ENCODE measurements around the gene CCDC158. TPM values are rescaled to one million over a fixed set of nuclear protein-coding genes. Genes with fewer than 3 reads are reported as not detected.

The CCDC158 gene
- total and polyA plus RNA-seq, 4 donors, result 0.63 to 1.9 (median 1.4) TPM

DNA sequence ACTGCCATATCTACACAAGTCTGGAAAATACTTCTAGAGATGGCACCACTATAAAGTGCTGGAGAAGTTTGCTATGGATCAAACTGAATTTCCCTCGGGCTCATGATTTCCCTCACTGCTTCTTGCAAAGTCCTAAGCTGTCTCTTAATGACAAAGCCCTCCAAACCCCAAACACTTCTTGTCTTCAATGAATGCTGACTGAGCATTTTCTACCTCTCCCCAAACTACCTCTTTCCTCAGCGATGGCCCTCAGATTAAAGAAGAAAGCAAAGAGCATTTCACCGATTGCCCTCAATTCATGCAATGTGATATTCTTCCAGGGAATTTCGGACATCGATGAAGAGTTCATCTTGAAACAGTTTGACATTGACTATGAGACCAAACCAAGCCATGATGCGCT, 149.7 kb downstream of the CCDC158 start:
- no peak overlapping the region for H3K4me3 ChIP-seq (ENCODE audit: low read length in 2 of 2)
- 92 to 93% methylated on average over 6 of the region's 6 CpGs for WGBS, 2 donors
- no peaks in the 10 kb centered on the region for H3K36me3 ChIP-seq (ENCODE audit: control insufficient read depth in 1 of 2, insufficient read depth in 2 of 2, low read length in 1 of 2)
- H3K9me3 ChIP-seq (ENCODE audit: control insufficient read depth, low read length), result no peaks in the 10 kb centered on the region
- intact Hi-C loops (cut with DNase I), result no loop called here
- no peak overlapping the region for H3K27ac ChIP-seq (ENCODE audit: low read depth in 1 of 2, low read length in 2 of 2)
- H3K4me1 ChIP-seq (ENCODE audit: control insufficient read depth in 1 of 2, insufficient read depth in 2 of 2, low read length in 2 of 2), result no peaks in the 10 kb centered on the region
- DNase-seq (no peak), ATAC-seq (ENCODE audit: low FRiP score) (no peak)
- no peaks in the 10 kb centered on the region for H3K27me3 ChIP-seq (ENCODE audit: control insufficient read depth in 1 of 2, insufficient read depth in 2 of 2, low read length in 1 of 2)

GRCh38 chr4:76270244-76271175, 150.4 kb downstream of the CCDC158 start:
- no peaks in the 10 kb centered on the region for H3K27me3 ChIP-seq (ENCODE audit: control insufficient read depth in 1 of 2, insufficient read depth in 2 of 2, low read length in 1 of 2)
- no peaks in the 10 kb centered on the region for H3K9me3 ChIP-seq (ENCODE audit: control insufficient read depth, low read length)
- DNase-seq, result no peak
- ATAC-seq (ENCODE audit: low FRiP score), result no peak
- no peaks in the 10 kb centered on the region for H3K4me1 ChIP-seq (ENCODE audit: control insufficient read depth in 1 of 2, insufficient read depth in 2 of 2, low read length in 2 of 2)
- no peak overlapping the region for H3K27ac ChIP-seq (ENCODE audit: low read depth in 1 of 2, low read length in 2 of 2)
- intact Hi-C loops (cut with DNase I), result no loop called here
- WGBS, 2 donors, result 83 to 84% methylated on average over 11 of the region's 11 CpGs
- no peaks in the 10 kb centered on the region for H3K36me3 ChIP-seq (ENCODE audit: control insufficient read depth in 1 of 2, insufficient read depth in 2 of 2, low read length in 1 of 2)
- H3K4me3 ChIP-seq (ENCODE audit: low read length in 2 of 2), result no peak overlapping the region

DNA sequence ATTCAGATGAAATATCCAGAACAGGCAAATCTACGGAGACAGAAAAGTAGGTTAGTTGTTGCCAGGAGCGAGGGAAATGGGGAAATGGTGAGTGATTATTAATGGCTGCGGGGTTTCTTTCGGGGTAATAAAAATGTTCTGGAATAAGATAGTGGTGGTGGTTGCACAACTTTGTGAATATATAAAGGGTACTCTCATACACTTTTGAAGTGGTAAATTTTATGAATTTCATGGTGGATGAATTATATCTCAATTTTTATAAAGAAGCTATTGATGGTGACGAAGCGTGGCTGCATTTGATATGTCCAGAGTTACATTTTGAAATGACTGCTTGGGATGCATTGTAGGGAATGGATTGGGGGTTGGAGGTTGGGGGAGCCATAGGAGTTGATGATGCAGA, 153.1 kb downstream of the CCDC158 start:
- Histone ChIP-seq H3K36me3 (ENCODE audit: control insufficient read depth in 1 of 2, insufficient read depth in 2 of 2, low read length in 1 of 2) (no peaks in the 10 kb centered on the region), H3K4me1 (ENCODE audit: control insufficient read depth in 1 of 2, insufficient read depth in 2 of 2, low read length in 2 of 2) (no peaks in the 10 kb centered on the region), H3K27ac (ENCODE audit: low read depth in 1 of 2, low read length in 2 of 2) (no peak overlapping the region), H3K4me3 (ENCODE audit: low read length in 2 of 2) (no peak overlapping the region), H3K9me3 (ENCODE audit: control insufficient read depth, low read length) (no peaks in the 10 kb centered on the region), H3K27me3 (ENCODE audit: control insufficient read depth in 1 of 2, insufficient read depth in 2 of 2, low read length in 1 of 2) (no peaks in the 10 kb centered on the region)
- WGBS, 2 donors, result 95 to 96% methylated on average over 6 of the region's 6 CpGs
- no peak for ATAC-seq (ENCODE audit: low FRiP score)
- DNase-seq, result no peak
- intact Hi-C loops (cut with DNase I), result no loop called here

DNA sequence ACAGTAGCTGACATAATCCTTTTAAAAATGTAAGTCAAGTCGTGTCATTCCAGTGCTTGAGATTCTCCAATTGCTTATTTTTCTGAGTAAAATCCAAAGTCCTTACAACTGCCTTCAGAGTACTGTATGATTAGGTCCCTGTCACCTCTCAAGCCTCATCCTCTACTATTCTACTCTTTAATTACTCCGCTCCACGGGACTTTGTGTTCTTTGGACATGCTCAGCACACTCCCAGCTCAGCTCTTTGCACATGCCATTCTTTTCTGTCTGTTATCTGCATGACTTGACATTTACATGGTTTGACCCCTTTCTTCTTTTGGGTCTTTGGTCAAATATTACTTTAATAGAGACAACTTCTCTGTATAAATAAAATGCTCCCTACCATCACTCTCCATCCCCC, 154.3 kb downstream of the CCDC158 start:
- ATAC-seq (ENCODE audit: low FRiP score), result no peak
- WGBS, 2 donors, result 61 to 66% methylated on average over 3 of the region's 3 CpGs
- Histone ChIP-seq H3K4me3 (ENCODE audit: low read length in 2 of 2) (no peak overlapping the region), H3K36me3 (ENCODE audit: control insufficient read depth in 1 of 2, insufficient read depth in 2 of 2, low read length in 1 of 2) (no peaks in the 10 kb centered on the region), H3K9me3 (ENCODE audit: control insufficient read depth, low read length) (no peaks in the 10 kb centered on the region), H3K27me3 (ENCODE audit: control insufficient read depth in 1 of 2, insufficient read depth in 2 of 2, low read length in 1 of 2) (no peaks in the 10 kb centered on the region), H3K27ac (ENCODE audit: low read depth in 1 of 2, low read length in 2 of 2) (no peak overlapping the region), H3K4me1 (ENCODE audit: control insufficient read depth in 1 of 2, insufficient read depth in 2 of 2, low read length in 2 of 2) (no peaks in the 10 kb centered on the region)
- intact Hi-C loops (cut with DNase I), result no loop called here
- DNase-seq, result no peak

- Histone ChIP-seq H3K9me3 (ENCODE audit: control insufficient read depth, low read length) (no peaks in the 10 kb centered on the region), H3K36me3 (ENCODE audit: control insufficient read depth in 1 of 2, insufficient read depth in 2 of 2, low read length in 1 of 2) (no peaks in the 10 kb centered on the region), H3K4me3 (ENCODE audit: low read length in 2 of 2) (no peak overlapping the region), H3K4me1 (ENCODE audit: control insufficient read depth in 1 of 2, insufficient read depth in 2 of 2, low read length in 2 of 2) (no peaks in the 10 kb centered on the region), H3K27ac (ENCODE audit: low read depth in 1 of 2, low read length in 2 of 2) (no peak overlapping the region), H3K27me3 (ENCODE audit: control insufficient read depth in 1 of 2, insufficient read depth in 2 of 2, low read length in 1 of 2) (no peaks in the 10 kb centered on the region)
- no peak for DNase-seq
- ATAC-seq (ENCODE audit: low FRiP score), result no peak
- WGBS, 2 donors, result 86 to 90% methylated on average over 6 of the region's 6 CpGs
- intact Hi-C loops (cut with DNase I), result no loop called here
Observed at GRCh38 chr4:76265631-76266218, 155.2 kb downstream of the CCDC158 start.

Other genes starting within 250 kb of the CCDC158 start
- 100 to 1,000 TPM; 138 to 154 TPM for gene SCARB2, start 207.3 kb downstream of the CCDC158 start, total RNA-seq
- 10 to 100 TPM; 44.3 to 73.6 TPM for gene SCARB2, start 207.3 kb downstream of the CCDC158 start, polyA plus RNA-seq
- 1 to 10 TPM; 1.8 to 2.4 TPM for gene FAM47E, start 169.4 kb downstream of the CCDC158 start, total RNA-seq
- 1 to 10 TPM; 1.2 to 1.9 TPM for gene FAM47E, start 169.4 kb downstream of the CCDC158 start, polyA plus RNA-seq
- 10 to 100 TPM; 11.6 to 16.8 TPM for gene STBD1, start 114.4 kb downstream of the CCDC158 start, total RNA-seq
- gene STBD1, start 114.4 kb downstream of the CCDC158 start, polyA plus RNA-seq, result 10 to 100 TPM in 1 of 2 donors, 1 to 10 TPM in 1; 7.4 to 11.9 TPM
- 100 to 1,000 TPM in 1 of 2 donors, 10 to 100 TPM in 1; 51.3 to 173 TPM for gene SHROOM3, start 14.1 kb upstream of the CCDC158 start, total RNA-seq
- gene SHROOM3, start 14.1 kb upstream of the CCDC158 start, polyA plus RNA-seq, result 10 to 100 TPM; 14.1 to 14.3 TPM